ENCODE measurements around the gene MED29.

DNA sequence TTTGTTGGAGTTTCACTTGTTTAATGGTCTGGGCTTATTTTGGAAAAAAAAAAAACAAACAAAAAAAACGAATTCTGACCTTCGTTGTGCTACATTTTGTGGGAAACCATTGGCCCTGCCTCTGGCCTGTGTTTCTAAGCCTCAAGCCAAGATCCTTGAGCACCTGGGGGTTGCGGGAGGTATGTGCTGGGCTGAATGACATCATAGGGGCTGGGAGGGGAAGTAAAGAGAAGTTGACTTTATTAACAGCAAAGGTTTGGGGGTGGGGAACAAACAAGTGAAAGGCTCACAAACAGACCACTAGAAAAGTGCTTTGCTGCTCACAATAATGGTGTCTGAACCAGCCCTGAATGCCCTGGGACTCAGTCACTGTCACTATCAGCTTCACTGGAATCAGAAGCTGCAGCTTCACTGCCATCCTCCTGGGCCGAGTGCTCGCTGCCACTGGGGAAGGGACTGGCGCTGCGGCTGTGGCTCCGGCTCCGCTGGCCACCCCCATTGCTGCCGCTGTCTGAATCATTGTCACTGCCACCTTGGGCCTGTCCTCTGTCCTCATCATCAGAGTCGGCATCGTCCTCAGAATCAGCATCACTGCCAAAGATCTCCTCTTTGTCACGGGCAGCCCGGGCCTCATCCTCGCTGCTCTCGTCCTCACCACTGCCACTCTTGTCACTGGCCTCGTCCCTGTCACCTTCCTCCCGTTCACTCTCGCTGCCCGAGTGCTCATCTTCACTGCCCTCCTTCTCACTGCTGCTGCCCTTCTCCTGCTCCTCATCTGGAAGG, 5.4 kb upstream of the MED29 start:
- TF ChIP-seq, protein P1, sequence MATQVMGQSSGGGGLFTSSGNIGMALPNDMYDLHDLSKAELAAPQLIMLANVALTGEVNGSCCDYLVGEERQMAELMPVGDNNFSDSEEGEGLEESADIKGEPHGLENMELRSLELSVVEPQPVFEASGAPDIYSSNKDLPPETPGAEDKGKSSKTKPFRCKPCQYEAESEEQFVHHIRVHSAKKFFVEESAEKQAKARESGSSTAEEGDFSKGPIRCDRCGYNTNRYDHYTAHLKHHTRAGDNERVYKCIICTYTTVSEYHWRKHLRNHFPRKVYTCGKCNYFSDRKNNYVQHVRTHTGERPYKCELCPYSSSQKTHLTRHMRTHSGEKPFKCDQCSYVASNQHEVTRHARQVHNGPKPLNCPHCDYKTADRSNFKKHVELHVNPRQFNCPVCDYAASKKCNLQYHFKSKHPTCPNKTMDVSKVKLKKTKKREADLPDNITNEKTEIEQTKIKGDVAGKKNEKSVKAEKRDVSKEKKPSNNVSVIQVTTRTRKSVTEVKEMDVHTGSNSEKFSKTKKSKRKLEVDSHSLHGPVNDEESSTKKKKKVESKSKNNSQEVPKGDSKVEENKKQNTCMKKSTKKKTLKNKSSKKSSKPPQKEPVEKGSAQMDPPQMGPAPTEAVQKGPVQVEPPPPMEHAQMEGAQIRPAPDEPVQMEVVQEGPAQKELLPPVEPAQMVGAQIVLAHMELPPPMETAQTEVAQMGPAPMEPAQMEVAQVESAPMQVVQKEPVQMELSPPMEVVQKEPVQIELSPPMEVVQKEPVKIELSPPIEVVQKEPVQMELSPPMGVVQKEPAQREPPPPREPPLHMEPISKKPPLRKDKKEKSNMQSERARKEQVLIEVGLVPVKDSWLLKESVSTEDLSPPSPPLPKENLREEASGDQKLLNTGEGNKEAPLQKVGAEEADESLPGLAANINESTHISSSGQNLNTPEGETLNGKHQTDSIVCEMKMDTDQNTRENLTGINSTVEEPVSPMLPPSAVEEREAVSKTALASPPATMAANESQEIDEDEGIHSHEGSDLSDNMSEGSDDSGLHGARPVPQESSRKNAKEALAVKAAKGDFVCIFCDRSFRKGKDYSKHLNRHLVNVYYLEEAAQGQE (IDR thresholded peaks at IDR 0.05; ENCODE audit: insufficient read depth in 1 of 2, low read depth in 2 of 2, low read length in 2 of 2) = no peak
- no peak for TF ChIP-seq TAF1 (IDR thresholded peaks at IDR 0.05; ENCODE audit: borderline replicate concordance, insufficient read depth, low read length)
- TF ChIP-seq POLR2AphosphoS5 (IDR thresholded peaks at IDR 0.05; ENCODE audit: low read depth, low read length) = no peak
- TF ChIP-seq FOXP2 (optimal IDR thresholded peaks at IDR 0.05; ENCODE audit: borderline replicate concordance, extremely low read depth, extremely low read length, insufficient read depth) = no peak
- TF ChIP-seq SIN3A (IDR thresholded peaks at IDR 0.05; ENCODE audit: borderline replicate concordance, insufficient read depth, low read length) = no peak
